SJSA1 (cell line): ENCODE measurements around the gene SET. TPM values are rescaled to one million over a fixed set of nuclear protein-coding genes. Genes with fewer than 3 reads are reported as not detected.

Experiments used
- DNase-seq, 2 experiments: peaks; one replicate each; pipeline ENCODE4 v3.0.0-alpha.2; 2015 to 2020; ENCODE audit warnings: low spot score in 2 of 2, low read depth in 1 of 2
- H3K27ac ChIP-seq: fragments of 250-450 bp; sonication (Bioruptor Pico); 2 replicates; pipeline ENCODE4 v1.5.1; 2020; ENCODE audit warnings: mild to moderate bottlenecking, moderate library complexity
- H3K27me3 ChIP-seq: fragments of 250-450 bp; sonication (Bioruptor Pico); replicated peaks from 2 replicates; pipeline ENCODE4 v1.5.1; 2020; ENCODE audit warnings: mild to moderate bottlenecking, moderate library complexity
- H3K36me3 ChIP-seq: fragments of 250-450 bp; sonication (Bioruptor Pico); 2 replicates; pipeline ENCODE4 v1.5.1; 2020; ENCODE audit warnings: mild to moderate bottlenecking
- H3K4me1 ChIP-seq: fragments of 250-450 bp; sonication (Bioruptor Pico); replicated peaks from 2 replicates; pipeline ENCODE4 v1.6.1; 2021; ENCODE audit warnings: mild to moderate bottlenecking
- H3K4me3 ChIP-seq: fragments of 250-450 bp; sonication (Bioruptor Pico); 2 replicates; pipeline ENCODE4 v1.5.1; 2020; ENCODE audit warnings: mild to moderate bottlenecking
- H3K9me3 ChIP-seq: fragments of 250-450 bp; sonication (Bioruptor Pico); replicated peaks from 2 replicates; pipeline ENCODE4 v1.5.1; 2020; ENCODE audit warnings: mild to moderate bottlenecking
- total RNA-seq: library from RNA; depleted of rRNA; stranded (reverse); fragments of >200 nt; shearing (Covaris generic); gene quantifications from 2 replicates; pipeline ENCODE4 v1.2.3, GENCODE V29; 2014; rRNA removed

Gene SET
- total RNA-seq, 1 experiment from 2014 or later: 538 TPM

DNA sequence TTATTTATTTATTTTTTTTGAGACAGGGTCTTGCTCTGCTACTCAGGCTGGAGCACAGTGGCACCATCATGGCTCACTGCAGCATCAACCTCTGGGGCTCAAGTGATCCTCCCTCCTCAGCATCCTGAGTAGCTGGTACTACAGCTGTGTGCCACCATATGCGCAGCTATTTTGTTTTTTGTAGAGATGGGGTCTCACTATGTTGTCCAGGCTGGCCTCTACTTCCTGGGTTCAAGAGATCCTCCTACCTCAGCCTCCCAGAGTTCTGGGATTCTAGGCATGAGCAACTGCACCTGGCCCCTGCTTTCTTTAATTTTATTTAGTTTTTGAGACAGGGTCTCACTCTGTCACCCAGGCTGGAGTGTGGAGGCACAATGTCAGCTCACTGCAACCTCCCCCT is 54.4 kb downstream of the SET start:
- Histone ChIP-seq H3K4me3 (no peak overlapping the region), H3K9me3 (no peaks in the 10 kb centered on the region), H3K27ac (no peak overlapping the region), H3K4me1 (no peaks in the 10 kb centered on the region), H3K36me3 (no peaks in the 10 kb centered on the region), H3K27me3 (no peaks in the 10 kb centered on the region)
- no peak for DNase-seq

Other genes starting within 250 kb of the SET start
- 48.0 and 56.9 TPM in 2 replicates for gene ODF2, start 233.2 kb upstream of the SET start, total RNA-seq
- 31.3 and 49.3 TPM in 2 replicates for gene GLE1, start 184.5 kb upstream of the SET start, total RNA-seq
- 165 and 181 TPM in 2 replicates for gene SPTAN1, start 136.6 kb upstream of the SET start, total RNA-seq
- 79.8 and 85.3 TPM in 2 replicates for gene DYNC2I2, start 32.4 kb upstream of the SET start, total RNA-seq
- 9.5 and 13.6 TPM in 2 replicates for gene PKN3, start 13.3 kb downstream of the SET start, total RNA-seq
- 47.1 and 62.1 TPM in 2 replicates for gene ZDHHC12, start 34.9 kb downstream of the SET start, total RNA-seq
- 10.5 and 13.2 TPM in 2 replicates for gene ZER1, start 82.7 kb downstream of the SET start, total RNA-seq
- 5.9 and 20.6 TPM in 2 replicates for gene TBC1D13, start 98.0 kb downstream of the SET start, total RNA-seq
- gene ENDOG, start 129.3 kb downstream of the SET start, total RNA-seq: 27.5 and 41.8 TPM in 2 replicates
- 13.5 and 15.3 TPM in 2 replicates for gene SPOUT1, start 140.6 kb downstream of the SET start, total RNA-seq
- 7.9 and 18.3 TPM in 2 replicates for gene KYAT1, start 192.7 kb downstream of the SET start, total RNA-seq
- gene LRRC8A, start 192.9 kb downstream of the SET start, total RNA-seq: 88.7 and 99.4 TPM in 2 replicates
- gene PHYHD1, start 231.8 kb downstream of the SET start, total RNA-seq: not detected in 2 replicates